Renal cortical epithelial cell (primary cell): Measurements from ENCODE around the gene VWA3B. TPM values are rescaled to one million over a fixed set of nuclear protein-coding genes. Genes with fewer than 3 reads are reported as not detected.
"Not testable (repeated sequence)": the region's sequence is repeated elsewhere in the genome, so short reads cannot be mapped to it uniquely, and the experiment has no call there.

Experiments used
- DNase-seq: peaks from one replicate; pipeline ENCODE4 v3.0.0-alpha.2; 2011; ENCODE audit warnings: low read depth
- total RNA-seq: library from RNA; depleted of rRNA; stranded (reverse); fragments of >200 nt; gene quantifications from 2 replicates; pipeline ENCODE4 v1.2.3, GENCODE V29; 2014

The VWA3B gene
- total RNA-seq, 1 donor from 2014 or later = not detected

- no peak for DNase-seq
Observed at GRCh38 chr2:98085649-98086048, 1.3 kb upstream of the VWA3B start.

DNA sequence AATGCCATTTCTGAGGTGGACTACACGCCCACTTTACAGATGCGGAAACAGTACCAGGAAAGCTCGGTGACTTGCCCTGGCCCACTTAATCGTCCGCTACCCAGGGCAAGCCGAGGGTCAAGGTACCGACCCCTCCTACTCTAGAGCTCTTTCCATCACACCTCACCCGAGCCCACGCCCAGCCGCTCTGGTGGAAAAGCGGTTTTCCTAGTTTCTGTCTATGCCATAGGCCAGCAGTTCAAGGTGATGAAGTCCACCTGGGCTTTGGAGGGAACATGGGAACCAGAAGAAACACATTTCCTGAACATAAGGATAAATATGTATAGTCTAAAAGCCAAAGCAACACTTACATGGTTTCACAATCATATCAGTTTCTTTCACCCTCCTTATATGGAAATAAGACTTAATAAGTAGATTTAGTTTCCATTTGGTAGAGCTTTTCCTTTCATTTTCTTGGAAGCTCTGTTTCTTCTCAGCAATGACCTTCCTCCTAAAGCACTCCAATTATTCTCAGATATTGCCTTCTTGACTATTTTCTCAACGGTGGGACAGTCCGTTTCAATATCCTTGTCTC, 567 bp downstream of the VWA3B start:
- no peak for DNase-seq

DNA sequence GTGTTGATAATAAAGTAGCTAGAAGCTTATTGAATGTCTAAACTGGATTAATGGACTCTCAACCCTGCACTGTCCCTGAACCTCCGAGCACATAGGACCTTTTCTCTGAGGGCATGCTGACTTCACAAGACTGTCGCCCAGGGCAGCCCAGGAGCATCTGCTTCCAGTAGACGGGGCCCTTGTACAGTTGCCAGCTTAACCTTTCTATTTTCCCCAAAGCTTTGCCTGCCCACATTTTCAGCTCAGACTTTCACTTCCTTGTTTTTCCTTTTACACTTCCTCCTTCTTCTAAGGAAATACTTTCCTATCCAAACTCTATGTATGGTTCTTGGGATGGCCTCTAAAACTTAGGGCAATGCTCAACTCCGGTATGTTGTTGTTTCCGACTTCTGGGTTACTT, 1.3 kb downstream of the VWA3B start:
- DNase-seq = no peak

DNA sequence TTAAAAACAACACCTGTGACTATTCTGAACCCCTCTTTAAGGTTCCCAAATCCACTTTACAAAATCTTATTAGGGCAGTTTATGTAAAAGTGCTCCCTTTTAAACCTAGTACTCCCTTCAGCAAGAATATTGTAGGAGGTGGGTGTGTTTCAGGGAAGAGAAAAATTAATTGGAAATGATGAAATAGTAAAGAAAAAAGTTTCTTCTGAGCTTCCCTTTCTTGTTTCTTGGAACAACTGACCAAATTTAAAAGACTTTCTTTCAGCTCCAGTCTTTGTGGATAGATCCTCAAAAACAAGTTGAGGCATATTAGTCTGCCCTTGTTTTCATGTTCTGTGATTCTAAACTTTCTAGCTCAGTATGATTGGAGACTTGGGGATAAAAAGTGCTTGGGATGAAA, 3.0 kb downstream of the VWA3B start:
- DNase-seq = no peak

GRCh38 chr2:98090951-98091350, 4.0 kb downstream of the VWA3B start:
- DNase-seq = no peak

DNA sequence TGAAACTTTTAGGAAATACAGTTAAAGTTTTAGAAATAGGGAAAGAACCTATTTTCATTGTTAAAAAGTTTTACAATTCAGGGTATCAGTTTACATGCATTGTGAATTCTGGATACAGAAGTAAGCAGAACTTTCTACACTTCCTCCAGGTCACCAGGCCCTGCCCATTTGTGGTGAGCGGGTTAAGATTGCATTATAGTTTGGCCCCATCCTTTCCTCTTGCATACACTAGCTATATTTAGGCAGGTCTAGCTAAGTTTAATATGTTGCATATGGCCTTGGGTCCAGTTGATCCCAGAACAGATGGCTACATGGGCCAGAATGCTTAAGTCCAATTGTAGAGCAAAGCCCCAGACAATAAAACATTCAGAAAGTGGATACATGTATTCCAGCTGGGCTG, 4.8 kb downstream of the VWA3B start:
- no peak for DNase-seq

DNA sequence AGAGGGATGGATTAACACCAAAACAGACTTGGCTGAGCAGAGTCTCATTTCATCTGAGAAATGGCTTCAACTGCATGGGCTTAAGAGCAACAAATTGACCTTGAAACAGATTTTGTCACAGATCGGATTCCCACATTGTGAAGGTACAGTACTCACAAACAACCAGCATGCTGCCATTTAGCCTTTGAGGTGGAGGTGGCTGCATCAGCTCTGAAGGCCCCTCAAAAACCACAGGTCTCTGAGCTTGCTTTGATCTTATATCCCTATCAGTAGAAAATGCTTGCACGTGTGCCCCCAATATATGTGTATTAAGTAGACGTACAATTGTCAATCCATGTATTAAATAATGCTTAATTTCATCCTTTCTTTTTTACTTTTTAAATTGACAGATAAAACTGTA, 6.2 kb downstream of the VWA3B start:
- DNase-seq = no peak

DNA sequence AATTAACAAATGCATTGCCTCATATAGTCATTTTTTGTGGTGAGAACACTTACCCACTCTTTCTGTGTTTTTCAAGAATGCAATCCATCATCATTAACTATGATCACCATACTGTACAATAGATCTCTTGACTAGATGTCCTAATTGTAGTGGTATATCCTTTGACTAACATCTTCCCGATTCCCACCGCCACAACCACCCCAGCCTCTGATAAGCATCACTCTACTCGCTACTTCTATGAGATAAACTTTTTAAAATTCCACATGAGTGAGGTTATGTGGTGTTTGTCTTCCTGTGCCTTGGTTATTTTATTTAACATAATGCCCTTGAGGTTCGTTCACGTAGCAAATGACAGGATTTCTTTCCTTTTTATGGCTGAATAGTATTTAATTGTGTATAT, 6.6 kb downstream of the VWA3B start:
- DNase-seq = no peak

DNA sequence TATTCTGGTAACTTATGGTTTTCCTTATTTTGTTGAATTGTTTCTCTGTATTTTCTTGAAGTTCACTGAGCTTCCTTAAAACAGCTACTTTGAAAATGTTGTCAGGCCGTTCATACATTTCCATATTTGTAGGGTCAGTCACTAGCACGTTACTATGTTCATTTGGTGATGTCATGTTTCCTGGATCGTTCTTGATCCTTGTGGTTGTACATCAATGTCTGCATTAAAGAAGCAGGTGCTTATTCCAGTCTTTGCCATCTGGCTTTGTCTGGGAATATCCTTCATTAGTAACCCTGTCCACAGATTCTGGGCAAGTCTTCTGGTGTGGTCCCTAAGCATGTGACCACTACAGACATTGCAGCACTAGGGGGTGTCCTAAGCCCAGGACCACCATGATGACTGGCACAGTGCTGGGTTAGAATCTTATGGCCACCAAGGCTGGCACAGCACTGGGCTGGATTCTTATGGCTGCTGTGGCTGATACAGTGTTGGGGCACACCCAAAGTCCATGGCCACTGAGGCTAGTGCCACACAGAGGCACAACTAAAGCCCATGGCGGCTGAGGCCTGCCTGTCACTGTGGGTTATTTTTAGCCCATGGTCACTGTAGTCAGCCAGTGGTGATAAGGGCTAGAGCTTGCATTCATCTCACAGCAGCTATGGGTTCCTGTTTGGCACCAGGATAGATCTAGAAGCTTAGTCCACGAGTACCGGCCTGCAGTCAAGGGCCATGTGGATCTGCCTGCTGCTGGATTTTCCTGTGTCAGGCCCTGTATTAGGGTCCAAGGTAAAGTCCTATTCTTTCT, 13.2 kb downstream of the VWA3B start:
- no peak for DNase-seq

DNA sequence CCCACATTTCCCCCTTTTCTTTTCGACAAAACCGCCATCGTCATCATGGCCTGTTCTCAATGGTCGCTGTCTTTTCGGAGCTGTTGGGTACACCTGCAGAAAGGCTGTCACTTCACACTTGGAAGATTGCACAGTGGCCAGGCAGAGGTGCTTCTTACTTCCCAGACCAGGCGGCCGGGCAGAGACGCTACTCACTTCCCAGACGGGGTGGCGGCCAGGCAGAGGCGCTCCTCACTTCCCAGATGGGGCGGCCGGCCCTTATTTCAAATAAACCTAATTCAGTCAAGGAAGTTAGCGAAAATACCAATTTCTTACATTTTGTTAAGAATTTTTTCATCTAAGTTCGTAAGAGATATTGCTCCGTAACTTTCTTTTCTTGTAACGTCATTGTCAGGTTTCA, 15.3 kb downstream of the VWA3B start:
- not testable (repeated sequence) for DNase-seq

- DNase-seq = no peak
Observed at GRCh38 chr2:98102878-98103277, 15.9 kb downstream of the VWA3B start.

GRCh38 chr2:98108110-98108509, 21.1 kb downstream of the VWA3B start:
- no peak for DNase-seq

DNA sequence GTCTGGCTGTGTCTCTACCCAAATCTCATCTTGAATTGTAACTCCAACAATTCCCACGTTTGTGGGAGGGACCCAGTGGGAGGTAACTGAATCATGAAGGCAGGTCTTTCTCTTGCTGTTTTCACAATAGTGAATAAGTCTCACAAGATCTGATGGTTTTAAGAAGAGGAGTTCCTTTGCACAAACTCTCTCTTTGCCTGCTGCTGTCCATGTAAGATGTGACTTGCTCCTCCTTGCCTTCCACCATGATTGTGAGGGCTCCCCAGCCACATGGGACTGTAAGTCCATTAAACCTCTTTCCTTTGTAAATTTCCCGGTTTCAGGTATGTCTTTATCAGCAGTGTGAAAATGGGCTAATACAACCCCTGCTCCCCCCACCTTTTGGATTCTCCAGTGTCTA, 23.8 kb downstream of the VWA3B start:
- no peak for DNase-seq

DNA sequence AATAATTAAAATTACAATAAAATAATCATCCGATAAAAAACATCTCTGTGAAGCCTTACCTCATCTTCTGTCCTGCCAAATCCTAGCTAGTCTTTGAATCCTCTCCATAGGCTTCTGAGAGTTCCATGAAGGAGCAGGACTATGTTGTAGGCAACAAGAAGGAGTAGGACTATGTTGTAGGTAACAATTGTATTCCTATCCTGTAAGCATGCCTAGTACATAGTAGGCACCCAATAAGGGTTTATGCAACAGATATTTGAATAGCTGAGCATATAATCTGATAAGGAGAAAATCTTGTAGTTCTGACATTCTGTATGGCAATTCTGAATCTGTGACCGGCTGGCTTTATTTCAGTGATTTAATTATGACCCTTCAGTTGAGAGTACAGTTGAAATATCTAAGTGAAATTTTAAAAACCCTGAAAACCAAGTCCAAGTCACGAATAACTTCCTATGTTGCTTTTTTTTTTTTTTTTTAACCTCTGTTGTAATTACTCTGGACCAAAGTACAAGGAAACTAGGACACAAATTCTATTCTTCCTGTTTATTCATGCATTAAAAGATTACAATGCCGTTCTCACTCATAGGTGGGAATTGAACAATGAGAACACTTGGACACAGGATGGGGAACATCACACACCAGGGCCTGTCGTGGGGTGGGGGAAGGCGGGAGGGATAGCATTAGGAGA, 27.8 kb downstream of the VWA3B start:
- peak; percentile 74 for DNase-seq

GRCh38 chr2:98118161-98118560, 31.2 kb downstream of the VWA3B start:
- peak; percentile 66 for DNase-seq

DNA sequence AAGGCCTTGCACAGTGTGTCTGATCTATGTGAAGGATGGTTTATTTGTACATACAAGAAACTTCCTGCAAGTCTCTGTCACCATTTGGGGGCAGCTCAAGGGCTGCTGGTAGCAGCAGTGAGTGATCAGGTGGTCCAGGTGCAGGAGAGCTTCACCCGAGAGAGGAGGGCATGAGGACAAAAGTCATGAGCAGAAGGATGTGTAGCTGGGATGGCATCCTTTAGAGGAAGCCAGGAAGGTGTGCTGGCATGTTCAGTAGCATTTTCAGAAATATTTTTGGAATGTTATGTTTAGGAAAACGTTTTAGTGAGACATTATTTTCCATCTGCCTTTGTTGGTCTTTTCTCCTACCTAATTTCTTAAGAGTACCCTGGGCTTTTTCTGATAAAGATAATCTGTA, 31.9 kb downstream of the VWA3B start:
- no peak for DNase-seq

GRCh38 chr2:98121149-98121548, 34.2 kb downstream of the VWA3B start:
- DNase-seq = no peak

DNA sequence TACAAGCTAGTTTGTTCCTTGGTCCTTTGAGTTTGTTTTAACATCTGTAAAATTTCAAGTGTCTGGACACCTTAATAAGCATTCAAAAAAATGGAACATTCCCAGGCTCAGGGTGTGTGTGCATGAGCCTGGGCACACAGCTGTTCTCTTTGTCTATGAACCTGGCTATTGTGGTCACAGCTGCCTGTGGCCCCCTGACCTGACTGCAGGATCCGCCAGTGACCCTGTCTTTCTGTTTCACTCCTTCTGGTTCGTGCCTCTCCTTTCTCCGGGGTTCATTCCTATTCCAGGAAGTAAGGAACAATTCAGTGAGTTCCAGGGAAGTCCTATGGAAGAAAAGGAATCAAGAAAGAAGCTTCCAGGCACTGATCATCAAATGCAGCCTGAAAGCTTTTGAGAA, 35.6 kb downstream of the VWA3B start:
- DNase-seq = no peak

DNA sequence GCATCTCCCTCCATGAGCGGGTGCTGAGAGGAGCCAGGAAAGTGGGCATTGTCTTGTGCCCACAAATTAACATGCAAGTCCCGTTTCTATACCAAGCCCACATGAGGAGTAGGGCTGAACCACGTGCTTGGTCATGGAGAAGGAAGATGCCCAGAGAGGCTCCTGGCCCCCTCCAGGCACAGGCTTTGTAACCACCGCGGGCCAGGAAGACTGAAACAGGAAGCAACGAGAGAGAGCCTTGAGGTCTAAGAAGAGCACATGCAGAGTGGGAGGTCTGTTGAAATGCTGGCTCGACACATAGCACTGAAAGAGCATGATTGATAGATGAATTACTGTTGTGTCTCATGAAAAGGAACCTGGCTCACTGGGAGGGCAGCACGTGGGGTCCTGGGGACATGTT, 36.3 kb downstream of the VWA3B start:
- DNase-seq = no peak

DNA sequence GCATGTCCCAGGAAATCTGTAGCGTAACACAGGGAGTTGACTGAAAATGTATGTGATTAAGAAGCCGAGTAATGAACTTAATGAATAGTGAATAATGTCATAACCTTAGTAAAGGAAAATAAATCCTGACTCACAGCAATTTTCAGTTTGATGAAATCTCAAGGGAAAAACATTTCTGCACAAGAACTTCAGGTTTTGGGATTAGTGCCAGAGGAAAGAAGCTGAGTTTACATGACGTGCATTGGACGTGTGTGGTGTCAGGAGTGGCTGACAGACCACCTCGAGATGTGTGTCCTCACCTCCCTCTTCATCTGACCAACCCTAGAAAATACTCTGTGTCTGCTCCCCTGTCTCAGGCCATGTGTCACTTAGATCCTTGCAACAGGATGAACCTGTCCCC, 39.1 kb downstream of the VWA3B start:
- DNase-seq = no peak

- DNase-seq = no peak
Observed at GRCh38 chr2:98127229-98127989, 40.4 kb downstream of the VWA3B start.

- no peak for DNase-seq
Observed at GRCh38 chr2:98128556-98129109, 41.7 kb downstream of the VWA3B start.
